Measurements from ENCODE around the gene SETD1B. TPM values are rescaled to one million over a fixed set of nuclear protein-coding genes. Genes with fewer than 3 reads are reported as not detected.
A peak's percentile ranks its signal among the peaks of the same experiment; 100 is the strongest.

Gene SETD1B
- total and polyA plus RNA-seq, 2 of the 4 experiments (the other 2 are of a cell fraction) = 0.90 to 5.1 TPM

DNA sequence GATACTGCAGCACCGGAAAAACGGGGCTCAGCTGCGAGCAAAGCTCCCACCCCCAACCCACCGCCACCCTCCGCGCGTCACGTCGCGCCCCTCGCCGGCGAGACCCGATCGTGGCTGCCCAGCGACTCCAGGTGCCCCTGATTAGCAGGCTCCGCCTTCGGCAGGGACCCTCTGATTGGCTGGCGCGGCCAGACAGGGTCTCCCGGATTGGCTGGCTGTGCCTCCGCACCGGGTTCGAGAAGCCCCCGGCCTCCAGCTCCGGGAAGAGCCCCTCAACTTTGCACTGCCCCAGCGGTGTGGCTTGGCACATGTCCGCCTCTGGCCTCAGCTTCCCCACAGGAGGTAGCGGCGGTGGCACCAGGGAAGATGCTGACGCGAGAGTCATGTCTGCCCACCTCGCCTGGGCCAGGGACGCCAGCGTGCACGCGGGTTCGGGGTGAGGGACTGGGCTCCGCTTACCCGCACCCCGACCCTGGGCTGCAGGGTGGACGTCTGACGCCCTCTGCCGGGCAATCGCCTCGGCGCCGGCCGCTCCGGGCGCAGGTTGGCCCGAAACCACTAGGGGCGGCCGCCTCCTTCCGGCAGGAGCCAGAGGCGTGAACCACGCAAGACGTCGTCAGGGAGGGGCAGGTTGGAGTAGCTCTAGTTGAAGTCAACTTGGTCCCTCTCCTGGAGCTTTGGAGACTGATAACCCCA, 9.8 kb upstream of the SETD1B start (continued):
- TF ChIP-seq, protein P1, sequence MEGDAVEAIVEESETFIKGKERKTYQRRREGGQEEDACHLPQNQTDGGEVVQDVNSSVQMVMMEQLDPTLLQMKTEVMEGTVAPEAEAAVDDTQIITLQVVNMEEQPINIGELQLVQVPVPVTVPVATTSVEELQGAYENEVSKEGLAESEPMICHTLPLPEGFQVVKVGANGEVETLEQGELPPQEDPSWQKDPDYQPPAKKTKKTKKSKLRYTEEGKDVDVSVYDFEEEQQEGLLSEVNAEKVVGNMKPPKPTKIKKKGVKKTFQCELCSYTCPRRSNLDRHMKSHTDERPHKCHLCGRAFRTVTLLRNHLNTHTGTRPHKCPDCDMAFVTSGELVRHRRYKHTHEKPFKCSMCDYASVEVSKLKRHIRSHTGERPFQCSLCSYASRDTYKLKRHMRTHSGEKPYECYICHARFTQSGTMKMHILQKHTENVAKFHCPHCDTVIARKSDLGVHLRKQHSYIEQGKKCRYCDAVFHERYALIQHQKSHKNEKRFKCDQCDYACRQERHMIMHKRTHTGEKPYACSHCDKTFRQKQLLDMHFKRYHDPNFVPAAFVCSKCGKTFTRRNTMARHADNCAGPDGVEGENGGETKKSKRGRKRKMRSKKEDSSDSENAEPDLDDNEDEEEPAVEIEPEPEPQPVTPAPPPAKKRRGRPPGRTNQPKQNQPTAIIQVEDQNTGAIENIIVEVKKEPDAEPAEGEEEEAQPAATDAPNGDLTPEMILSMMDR (conservative IDR thresholded peaks at IDR 0.05; ENCODE audit: low read depth, low read length) = peak; percentile 100
- TF ChIP-seq RFX5 (IDR thresholded peaks at IDR 0.05; ENCODE audit: low read depth, low read length) (no peak), USF2 (IDR thresholded peaks at IDR 0.05; ENCODE audit: low read depth, low read length) (0 out of 2 replicates have a peak, but pooled peaks have one; percentile 12), CEBPB (IDR thresholded peaks at IDR 0.05; ENCODE audit: low read depth, low read length) (no peak)

Data from IMR-90 (cell line).